Neural progenitor cell (in vitro differentiated cells): Measurements from ENCODE around the gene AK2. TPM values are rescaled to one million over a fixed set of nuclear protein-coding genes. Genes with fewer than 3 reads are reported as not detected.
"Not testable (repeated sequence)": the region's sequence is repeated elsewhere in the genome, so short reads cannot be mapped to it uniquely, and the experiment has no call there.

ENCODE experiments used
- DNase-seq: peaks from one replicate; pipeline ENCODE4 v3.0.0-alpha.2; 2016; ENCODE audit warnings: low spot score
- H2AFZ ChIP-seq: fragments of 200-600 bp; sonication (generic); replicated peaks from 2 replicates; pipeline ENCODE4 v1.6.1; 2016; ENCODE audit warnings: antibody characterized with exemption
- H3F3A ChIP-seq: fragments of 200-600 bp; sonication (generic); 2 replicates; pipeline ENCODE4 v1.6.1; 2016; ENCODE audit warnings: antibody characterized with exemption, low read depth
- H3K27ac ChIP-seq: fragments of 200-600 bp; sonication (generic); 2 replicates; pipeline ENCODE4 v1.5.1; 2016; ENCODE audit warnings: mild to moderate bottlenecking
- H3K27me3 ChIP-seq: fragments of 200-600 bp; sonication (generic); 2 replicates; pipeline ENCODE4 v1.6.1; 2016; ENCODE audit warnings: mild to moderate bottlenecking, moderate library complexity
- H3K36me3 ChIP-seq: fragments of 200-600 bp; sonication (generic); 2 replicates; pipeline ENCODE4 v1.5.1; 2016
- H3K4me1 ChIP-seq: fragments of 200-600 bp; sonication (generic); 2 replicates; pipeline ENCODE4 v1.6.1; 2016; ENCODE audit warnings: mixed run types
- H3K4me2 ChIP-seq: fragments of 200-600 bp; sonication (generic); 2 replicates; pipeline ENCODE4 v1.6.1; 2016
- H3K4me3 ChIP-seq: fragments of 200-600 bp; sonication (generic); 2 replicates; pipeline ENCODE4 v1.5.1; 2016
- H3K79me2 ChIP-seq: fragments of 200-600 bp; sonication (generic); 2 replicates; pipeline ENCODE4 v1.6.1; 2016; ENCODE audit warnings: low read depth
- H3K9ac ChIP-seq: fragments of 200-600 bp; sonication (generic); 2 replicates; pipeline ENCODE4 v1.6.1; 2016
- H3K9me3 ChIP-seq: fragments of 200-600 bp; sonication (generic); 2 replicates; pipeline ENCODE4 v1.5.1; 2016; ENCODE audit warnings: low read depth
- H4K20me1 ChIP-seq: fragments of 200-600 bp; sonication (generic); 2 replicates; pipeline ENCODE4 v1.6.1; 2016; ENCODE audit warnings: low read depth
- H3K27ac Mint-ChIP-seq: 3 replicates; pipeline ENCODE4 v1.8.0; 2021; ENCODE audit warnings: mixed read lengths
- H3K27me3 Mint-ChIP-seq: 2 replicates; pipeline ENCODE4 v1.8.0; 2022; ENCODE audit warnings: low read depth, mild to moderate bottlenecking, inconsistent platforms, moderate library complexity, mixed read lengths; ENCODE audit not compliant: insufficient read depth
- H3K36me3 Mint-ChIP-seq: 3 replicates; pipeline ENCODE4 v1.8.0; 2021; ENCODE audit warnings: mixed read lengths
- H3K4me1 Mint-ChIP-seq: 3 replicates; pipeline ENCODE4 v1.8.0; 2021; ENCODE audit warnings: mixed read lengths
- H3K4me3 Mint-ChIP-seq: 3 replicates; pipeline ENCODE4 v1.8.0; 2021; ENCODE audit warnings: mild to moderate bottlenecking, moderate library complexity, mixed read lengths
- H3K9me3 Mint-ChIP-seq: 3 replicates; pipeline ENCODE4 v1.8.0; 2020; ENCODE audit warnings: mixed read lengths
- CTCF ChIP-seq: fragments of 200-600 bp; sonication (generic); IDR thresholded peaks from 2 replicates; pipeline ENCODE4 v1.5.1; 2017; ENCODE audit warnings: antibody characterized with exemption, mild to moderate bottlenecking
- EZH2 ChIP-seq: fragments of 200-600 bp; sonication (generic); IDR thresholded peaks from 2 replicates; pipeline ENCODE4 v1.6.1; 2017; ENCODE audit warnings: antibody characterized with exemption, mild to moderate bottlenecking, moderate library complexity
- EZH2phosphoT487 ChIP-seq: fragments of 200-600 bp; sonication (generic); IDR thresholded peaks from 2 replicates; pipeline ENCODE4 v1.6.1; 2017; ENCODE audit warnings: antibody characterized with exemption
- total RNA-seq: library from RNA; depleted of rRNA; stranded (reverse); fragments of >200 nt; gene quantifications from 2 replicates; pipeline ENCODE4 v1.2.3, GENCODE V29; 2015; ENCODE audit warnings: low replicate concordance

The AK2 gene
- total RNA-seq, 1 donor from 2014 or later, result 128 TPM

DNA sequence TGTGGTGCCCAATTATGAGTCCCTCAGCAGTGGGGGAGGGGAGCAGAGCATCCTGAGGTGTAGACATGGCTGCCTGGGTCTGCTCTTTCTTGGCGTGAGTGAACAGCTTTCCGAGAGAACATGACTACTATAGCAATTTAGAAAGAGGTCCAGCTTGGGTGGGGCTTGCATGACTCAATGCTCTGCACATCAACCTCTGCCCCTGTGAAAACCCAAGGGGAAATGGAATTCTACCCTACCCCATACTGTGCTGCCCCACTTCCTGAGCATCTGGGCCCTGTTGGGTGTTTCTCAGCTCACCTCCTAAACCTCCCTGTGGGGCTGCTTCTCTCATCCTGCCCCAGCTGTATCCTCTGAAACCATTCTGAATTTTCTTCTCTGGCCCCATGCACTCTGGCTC lies 36.0 kb upstream of the AK2 start:
- H3K36me3 Mint-ChIP-seq, result no peaks in the 10 kb centered on the region
- H3K27me3 Mint-ChIP-seq, result peaks cover 12% of the 10 kb centered on the region
- TF ChIP-seq CTCF (no peak), EZH2phosphoT487 (no peak), EZH2 (no peak)

DNA sequence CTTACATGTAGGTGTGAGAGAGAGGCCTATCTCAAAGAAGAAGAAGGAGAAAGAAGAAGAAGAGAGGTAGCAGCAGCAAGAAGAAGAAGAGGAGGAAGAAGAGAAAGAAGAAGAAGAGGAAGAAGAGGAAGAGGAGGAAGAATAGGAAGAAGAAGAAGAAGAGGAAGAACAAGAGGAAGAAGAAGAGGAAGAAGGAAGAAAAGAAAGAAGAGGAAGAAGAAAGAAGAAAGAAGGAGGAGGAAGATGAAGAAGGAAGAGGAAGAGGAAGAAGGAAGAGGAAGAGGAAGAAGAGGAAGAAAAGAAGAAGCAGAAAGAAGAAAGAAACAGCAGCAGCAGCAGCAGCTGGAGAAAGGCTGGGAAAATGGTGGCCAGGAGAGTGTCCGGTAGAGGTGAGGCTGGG lies 33.9 kb upstream of the AK2 start:
- H3K9me3 Mint-ChIP-seq, result peaks cover 16% of the 10 kb centered on the region
- Histone ChIP-seq H2AFZ (no peak overlapping the region), H3K27me3 (no peaks in the 10 kb centered on the region), H3F3A (no peaks in the 10 kb centered on the region), H3K79me2 (no peaks in the 10 kb centered on the region), H3K9me3 (no peaks in the 10 kb centered on the region), H4K20me1 (no peaks in the 10 kb centered on the region), H3K36me3 (no peaks in the 10 kb centered on the region), H3K4me2 (no peak overlapping the region), H3K4me3 (no peak overlapping the region), H3K27ac (no peak overlapping the region), H3K9ac (no peak overlapping the region), H3K4me1 (no peaks in the 10 kb centered on the region)
- peaks cover 12% of the 10 kb centered on the region for H3K27me3 Mint-ChIP-seq
- no peak overlapping the region for H3K4me3 Mint-ChIP-seq
- TF ChIP-seq EZH2phosphoT487, result no peak
- TF ChIP-seq CTCF, result no peak
- TF ChIP-seq EZH2, result no peak
- no peak overlapping the region for H3K27ac Mint-ChIP-seq
- H3K4me1 Mint-ChIP-seq, result no peaks in the 10 kb centered on the region
- H3K36me3 Mint-ChIP-seq, result peaks cover 1% of the 10 kb centered on the region
- DNase-seq, result no peak

More for the DNA sequence above, 36.0 kb upstream of the AK2 start:
- no peaks in the 10 kb centered on the region for H3K4me1 ChIP-seq
- H3K27ac ChIP-seq, result no peak overlapping the region
- H3K9me3 ChIP-seq, result no peaks in the 10 kb centered on the region
- no peak for DNase-seq
- H3K4me3 Mint-ChIP-seq, result no peak overlapping the region
- H3K9me3 Mint-ChIP-seq, result peaks cover under 1% of the 10 kb centered on the region
- H3K27ac Mint-ChIP-seq, result no peak overlapping the region
- peaks cover under 1% of the 10 kb centered on the region for H3K4me1 Mint-ChIP-seq
- H2AFZ ChIP-seq, result no peak overlapping the region
- H3K27me3 ChIP-seq, result no peaks in the 10 kb centered on the region
- no peaks in the 10 kb centered on the region for H4K20me1 ChIP-seq
- H3K36me3 ChIP-seq, result no peaks in the 10 kb centered on the region
- H3K4me2 ChIP-seq, result no peak overlapping the region
- no peaks in the 10 kb centered on the region for H3F3A ChIP-seq
- no peak overlapping the region for H3K9ac ChIP-seq
- no peak overlapping the region for H3K4me3 ChIP-seq
- no peaks in the 10 kb centered on the region for H3K79me2 ChIP-seq

DNA sequence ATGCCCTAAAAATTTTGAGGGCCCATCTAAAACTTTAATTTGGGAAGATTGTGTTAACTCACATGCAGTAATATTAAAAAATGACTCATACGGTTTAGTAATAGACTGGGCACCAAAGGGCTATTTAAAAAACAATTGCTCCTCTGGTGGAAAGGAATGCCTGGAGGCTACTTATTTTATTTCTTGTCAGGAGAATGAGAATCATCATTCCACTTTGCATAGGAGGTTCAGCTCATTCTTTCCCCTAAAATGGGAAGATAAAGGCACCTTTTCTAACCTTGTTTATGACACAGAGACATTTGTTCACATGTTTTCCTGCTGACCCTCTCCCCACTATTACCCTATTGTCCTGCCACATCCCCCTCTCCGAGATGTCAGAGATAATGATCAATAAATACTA lies 31.4 kb upstream of the AK2 start:
- not testable (repeated sequence) for H3K9me3 ChIP-seq

DNA sequence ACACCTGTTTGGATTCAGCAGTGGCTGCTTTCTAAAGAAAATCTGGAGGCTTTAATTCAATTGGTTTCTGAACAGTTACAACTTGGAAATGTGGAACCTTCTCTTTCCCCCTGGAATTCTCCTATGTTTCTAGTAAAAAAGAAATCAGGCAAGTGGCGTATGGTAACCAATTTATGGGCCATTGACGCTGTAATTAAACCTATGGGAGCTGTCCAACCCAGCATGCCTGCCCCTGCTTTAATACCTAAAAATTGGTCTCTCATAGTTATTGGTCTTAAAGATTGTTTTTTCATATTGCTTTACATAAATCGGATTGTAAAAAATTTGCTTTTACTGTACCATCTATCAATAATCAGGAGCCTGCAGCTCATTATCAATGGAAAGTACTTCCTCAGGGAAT lies 29.8 kb upstream of the AK2 start:
- DNase-seq, H3K36me3 Mint-ChIP-seq, H4K20me1 ChIP-seq, H3K27ac Mint-ChIP-seq, H3K27me3 ChIP-seq, H3K4me1 ChIP-seq, H3K9me3 ChIP-seq, H3K27me3 Mint-ChIP-seq, H3K36me3 ChIP-seq, H3K27ac ChIP-seq, H3K79me2 ChIP-seq, H3K4me2 ChIP-seq, H3K4me3 ChIP-seq, H3K4me3 Mint-ChIP-seq, H3K9ac ChIP-seq, H3F3A ChIP-seq, H2AFZ ChIP-seq, H3K4me1 Mint-ChIP-seq: not testable (repeated sequence)
- H3K9me3 Mint-ChIP-seq, result peaks cover 46% of the 10 kb centered on the region

More for the DNA sequence above, 31.4 kb upstream of the AK2 start:
- not testable (repeated sequence) for H3K4me3 Mint-ChIP-seq, H4K20me1 ChIP-seq, H3K4me1 Mint-ChIP-seq, H3K27ac ChIP-seq, H3K4me3 ChIP-seq, H3K4me2 ChIP-seq, H3K36me3 Mint-ChIP-seq, H3K4me1 ChIP-seq, H3F3A ChIP-seq, H3K79me2 ChIP-seq, H3K27me3 ChIP-seq, H3K27me3 Mint-ChIP-seq, DNase-seq, H2AFZ ChIP-seq, H3K9ac ChIP-seq, H3K36me3 ChIP-seq, H3K27ac Mint-ChIP-seq
- peaks cover 35% of the 10 kb centered on the region for H3K9me3 Mint-ChIP-seq
